Measurements from ENCODE around the gene HELZ2. TPM values are rescaled to one million over a fixed set of nuclear protein-coding genes. Genes with fewer than 3 reads are reported as not detected.

Gene HELZ2
- total RNA-seq, 1 experiment from 2014 or later = 18.1 TPM

DNA sequence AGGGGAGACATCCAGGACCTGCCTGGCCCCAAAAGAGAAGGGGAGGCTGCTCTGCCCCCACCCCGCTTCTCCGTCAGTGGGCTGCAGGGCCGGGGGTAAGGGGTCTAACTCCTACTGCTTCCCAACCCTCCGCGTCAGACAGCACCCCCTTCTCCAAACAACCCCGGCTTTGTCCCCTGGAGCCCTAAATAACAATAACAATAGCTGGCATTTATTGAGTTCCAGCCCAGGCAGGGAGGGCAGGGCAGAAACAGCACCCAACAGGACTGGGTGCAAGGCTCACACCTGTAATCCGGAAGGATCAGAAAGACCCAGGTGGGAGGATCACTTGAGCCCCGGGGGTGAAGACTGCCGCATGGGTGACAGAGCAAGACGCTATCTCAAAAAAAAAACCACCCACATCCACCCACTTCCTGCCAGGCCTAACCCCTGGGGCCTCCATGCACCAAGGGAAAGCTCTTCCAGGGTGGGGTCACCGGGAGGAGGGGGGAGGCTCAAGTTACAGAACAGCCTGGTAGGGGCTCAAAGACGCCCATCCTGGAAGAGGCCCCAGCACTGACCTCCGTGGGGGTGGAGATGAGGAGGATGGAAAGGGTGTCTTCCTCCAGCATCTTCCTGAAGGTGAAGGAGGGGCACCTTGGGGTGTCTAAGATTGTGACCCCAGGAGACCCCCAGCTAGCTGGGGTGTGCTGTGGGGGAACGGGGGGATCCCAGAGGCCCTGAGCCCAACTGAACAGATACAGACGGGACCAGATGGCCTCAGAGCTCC lies 21.4 kb downstream of the HELZ2 start:
- H3K4me3 Mint-ChIP-seq (ENCODE audit: unreplicated experiment) = no peak overlapping the region
- H3K9me3 Mint-ChIP-seq (ENCODE audit: unreplicated experiment) = no peaks in the 10 kb centered on the region
- ChIA-PET CTCF (interaction anchor here (0.6 to 1.0 kb wide), 3 partner anchors 57 to 242 kb away, joined by 3 to 4 read pairs (median 3); no protein-coding TSS in a partner anchor), POLR2A (interaction anchor here (0.6 to 1.7 kb wide), 2 partner anchors 9 to 313 kb away, joined by 4 to 6 read pairs; partner anchors contain the start of gene TPD52L2)
- no peaks in the 10 kb centered on the region for H3K27me3 Mint-ChIP-seq (ENCODE audit: insufficient read depth, unreplicated experiment)
- TF ChIP-seq, protein P1, sequence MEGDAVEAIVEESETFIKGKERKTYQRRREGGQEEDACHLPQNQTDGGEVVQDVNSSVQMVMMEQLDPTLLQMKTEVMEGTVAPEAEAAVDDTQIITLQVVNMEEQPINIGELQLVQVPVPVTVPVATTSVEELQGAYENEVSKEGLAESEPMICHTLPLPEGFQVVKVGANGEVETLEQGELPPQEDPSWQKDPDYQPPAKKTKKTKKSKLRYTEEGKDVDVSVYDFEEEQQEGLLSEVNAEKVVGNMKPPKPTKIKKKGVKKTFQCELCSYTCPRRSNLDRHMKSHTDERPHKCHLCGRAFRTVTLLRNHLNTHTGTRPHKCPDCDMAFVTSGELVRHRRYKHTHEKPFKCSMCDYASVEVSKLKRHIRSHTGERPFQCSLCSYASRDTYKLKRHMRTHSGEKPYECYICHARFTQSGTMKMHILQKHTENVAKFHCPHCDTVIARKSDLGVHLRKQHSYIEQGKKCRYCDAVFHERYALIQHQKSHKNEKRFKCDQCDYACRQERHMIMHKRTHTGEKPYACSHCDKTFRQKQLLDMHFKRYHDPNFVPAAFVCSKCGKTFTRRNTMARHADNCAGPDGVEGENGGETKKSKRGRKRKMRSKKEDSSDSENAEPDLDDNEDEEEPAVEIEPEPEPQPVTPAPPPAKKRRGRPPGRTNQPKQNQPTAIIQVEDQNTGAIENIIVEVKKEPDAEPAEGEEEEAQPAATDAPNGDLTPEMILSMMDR (IDR thresholded peaks at IDR 0.05; ENCODE audit: unreplicated experiment) = no peak
- H3K4me1 Mint-ChIP-seq (ENCODE audit: insufficient read depth, unreplicated experiment) = no peaks in the 10 kb centered on the region
- H3K36me3 Mint-ChIP-seq (ENCODE audit: insufficient read depth, unreplicated experiment) = no peaks in the 10 kb centered on the region
- no TSS peak for BruUV-seq (replicated peaks)
- intact Hi-C loops (cut with micrococcal nuclease) = no loop called here
- H3K27ac Mint-ChIP-seq (ENCODE audit: low read depth, unreplicated experiment) = no peak overlapping the region
- DNase-seq (ENCODE audit: unreplicated experiment) = no peak

DNA sequence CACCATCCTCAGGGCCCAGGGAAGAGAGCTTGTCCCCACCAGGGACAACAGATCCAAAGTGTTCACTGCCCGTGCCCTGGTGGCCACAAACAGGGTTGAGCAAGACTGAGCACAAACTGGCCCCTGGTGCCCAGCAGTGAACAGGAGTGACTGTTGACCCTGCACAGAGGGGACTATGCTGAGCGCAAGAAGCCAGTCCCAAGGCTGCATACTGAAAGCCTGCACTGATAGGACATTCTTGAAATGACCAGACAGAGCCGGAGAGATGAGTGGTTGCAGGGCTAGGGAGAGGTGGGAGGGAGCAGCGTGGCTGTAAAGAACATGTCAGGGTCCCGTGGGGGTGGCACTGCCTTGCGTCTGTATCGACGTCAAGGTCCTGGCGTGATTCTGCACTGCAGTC lies 23.0 kb downstream of the HELZ2 start:
- H3K4me1 Mint-ChIP-seq (ENCODE audit: insufficient read depth, unreplicated experiment) = no peaks in the 10 kb centered on the region
- no TSS peak for BruUV-seq (replicated peaks)
- H3K36me3 Mint-ChIP-seq (ENCODE audit: insufficient read depth, unreplicated experiment) = no peaks in the 10 kb centered on the region
- CTCF ChIA-PET = interaction anchor here (1.8 kb wide), 1 partner anchor 12 kb away, joined by 7 read pairs; no protein-coding TSS in a partner anchor
- no peak overlapping the region for H3K4me3 Mint-ChIP-seq (ENCODE audit: unreplicated experiment)
- no peaks in the 10 kb centered on the region for H3K27me3 Mint-ChIP-seq (ENCODE audit: insufficient read depth, unreplicated experiment)
- DNase-seq (ENCODE audit: unreplicated experiment) = no peak
- POLR2A ChIA-PET = interaction anchor here (0.6 kb wide), 1 partner anchor 120 kb away, joined by 3 read pairs; no protein-coding TSS in a partner anchor
- no peak overlapping the region for H3K27ac Mint-ChIP-seq (ENCODE audit: low read depth, unreplicated experiment)
- TF ChIP-seq, protein P1 (IDR thresholded peaks at IDR 0.05; ENCODE audit: unreplicated experiment) = no peak
- intact Hi-C loops (cut with micrococcal nuclease) = no loop called here
- H3K9me3 Mint-ChIP-seq (ENCODE audit: unreplicated experiment) = no peaks in the 10 kb centered on the region

DNA sequence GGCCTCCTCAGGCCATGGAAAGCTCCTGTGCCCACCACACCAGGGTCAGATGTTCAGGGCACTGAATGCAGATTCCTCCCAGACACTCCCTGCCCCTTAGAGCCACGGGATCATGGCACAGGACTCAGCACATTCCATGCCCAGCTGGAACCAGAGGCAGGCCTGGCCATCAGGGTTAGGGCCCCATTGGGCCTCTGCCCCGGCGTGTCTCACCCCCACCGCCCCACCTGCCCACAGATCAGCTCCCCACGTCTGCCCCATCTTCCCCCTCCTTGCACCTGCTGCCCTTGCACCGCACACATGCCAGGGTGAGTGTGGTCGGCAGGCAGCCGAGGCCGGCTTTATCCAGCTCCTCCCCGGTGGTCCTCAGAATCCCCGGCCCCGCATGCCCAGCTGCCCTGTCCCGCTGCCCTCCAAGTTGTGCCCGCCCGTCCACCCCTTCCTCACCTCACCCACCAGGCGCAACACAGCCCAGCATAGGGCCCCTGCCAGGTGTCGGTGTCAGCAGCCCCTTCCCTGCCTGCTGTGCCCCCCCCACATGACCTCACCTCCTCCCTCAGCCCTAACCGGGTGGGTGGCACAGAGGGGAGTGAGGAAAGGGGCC lies 24.3 kb downstream of the HELZ2 start:
- no peak overlapping the region for H3K4me3 Mint-ChIP-seq (ENCODE audit: unreplicated experiment)
- ChIA-PET POLR2A (interaction anchor here (0.7 kb wide), 1 partner anchor 31 kb away, joined by 4 read pairs; no protein-coding TSS in a partner anchor), CTCF (interaction anchor here (1.8 kb wide), 1 partner anchor 11 kb away, joined by 7 read pairs; no protein-coding TSS in a partner anchor)
- no TSS peak for BruUV-seq (replicated peaks)
- no peak for DNase-seq (ENCODE audit: unreplicated experiment)
- H3K9me3 Mint-ChIP-seq (ENCODE audit: unreplicated experiment) = no peaks in the 10 kb centered on the region
- no peaks in the 10 kb centered on the region for H3K27me3 Mint-ChIP-seq (ENCODE audit: insufficient read depth, unreplicated experiment)
- H3K36me3 Mint-ChIP-seq (ENCODE audit: insufficient read depth, unreplicated experiment) = no peaks in the 10 kb centered on the region
- TF ChIP-seq, protein P1 (IDR thresholded peaks at IDR 0.05; ENCODE audit: unreplicated experiment) = no peak
- peaks cover 9% of the 10 kb centered on the region for H3K4me1 Mint-ChIP-seq (ENCODE audit: insufficient read depth, unreplicated experiment)
- H3K27ac Mint-ChIP-seq (ENCODE audit: low read depth, unreplicated experiment) = no peak overlapping the region
- intact Hi-C loops (cut with micrococcal nuclease) = no loop called here

DNA sequence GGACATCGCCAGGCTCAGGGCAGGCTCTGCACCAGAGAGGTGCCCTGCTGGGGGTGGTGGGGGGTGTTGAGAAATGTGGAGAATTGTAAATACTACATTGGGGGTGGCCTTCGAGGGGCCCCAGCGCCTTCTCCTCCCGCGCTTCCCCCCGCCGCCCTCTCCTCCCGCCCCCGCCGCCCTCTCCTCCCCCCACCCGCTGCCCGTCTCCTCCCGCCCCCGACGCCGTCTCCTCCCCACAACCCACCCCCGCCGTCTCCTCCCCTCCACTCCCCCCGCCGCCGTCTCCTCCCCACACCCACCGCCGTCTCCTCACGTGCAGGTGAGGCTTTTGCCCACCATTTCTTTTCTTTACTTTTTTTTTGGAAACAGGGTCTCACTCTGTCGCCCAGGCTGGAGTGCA lies 25.0 kb downstream of the HELZ2 start:
- no peak overlapping the region for H3K27ac Mint-ChIP-seq (ENCODE audit: low read depth, unreplicated experiment)
- ChIA-PET POLR2A (interaction anchor here (0.7 kb wide), 1 partner anchor 32 kb away, joined by 4 read pairs; no protein-coding TSS in a partner anchor), CTCF (no interaction called here)
- no peak overlapping the region for H3K4me3 Mint-ChIP-seq (ENCODE audit: unreplicated experiment)
- no TSS peak for BruUV-seq (replicated peaks)
- peaks cover 14% of the 10 kb centered on the region for H3K4me1 Mint-ChIP-seq (ENCODE audit: insufficient read depth, unreplicated experiment)
- no peaks in the 10 kb centered on the region for H3K27me3 Mint-ChIP-seq (ENCODE audit: insufficient read depth, unreplicated experiment)
- peaks cover 1% of the 10 kb centered on the region for H3K36me3 Mint-ChIP-seq (ENCODE audit: insufficient read depth, unreplicated experiment)
- intact Hi-C loops (cut with micrococcal nuclease) = no loop called here
- DNase-seq (ENCODE audit: unreplicated experiment) = no peak
- H3K9me3 Mint-ChIP-seq (ENCODE audit: unreplicated experiment) = no peaks in the 10 kb centered on the region
- TF ChIP-seq, protein P1 (IDR thresholded peaks at IDR 0.05; ENCODE audit: unreplicated experiment) = no peak
